ENCODE measurements around the gene BTN2A1. TPM values are rescaled to one million over a fixed set of nuclear protein-coding genes. Genes with fewer than 3 reads are reported as not detected.

BTN2A1 gene
- total and polyA plus RNA-seq, 10 of the 15 experiments (the other 5 are each of a cell fraction or from before 2014, with no cell fraction given): 8.2 to 28.0 (median 15.8) TPM

GRCh38 chr6:26457806-26458688 is at the start of gene BTN2A1 (continued):
- TF ChIP-seq E2F8 (IDR thresholded peaks at IDR 0.05; ENCODE audit: low read depth, partially characterized antibody) (no peak), TAF1 (IDR thresholded peaks at IDR 0.05; ENCODE audit: borderline replicate concordance, low read depth, low read length) (0 out of 2 replicates have a peak, but pooled peaks have one; percentile 24), MEF2A (IDR thresholded peaks at IDR 0.05; ENCODE audit: insufficient read depth, low read depth, low read length) (no peak), MTA3 (IDR thresholded peaks at IDR 0.05; ENCODE audit: borderline replicate concordance, low read length) (no peak), IRF3 (IDR thresholded peaks at IDR 0.05) (peak; percentile 46; the same call in 1 of the 2 replicates), POU2F2 (IDR thresholded peaks at IDR 0.05; ENCODE audit: borderline replicate concordance, low read depth, low read length) (no peak; the same call in 2 of the 3 replicates), SMAD1 (IDR thresholded peaks at IDR 0.05; ENCODE audit: low read depth, partially characterized antibody) (no peak), ZNF384 (IDR thresholded peaks at IDR 0.05; ENCODE audit: borderline replicate concordance, low read depth, low read length) (no peak), PRDM15 (CRISPR knock-in tag; IDR thresholded peaks at IDR 0.05) (no peak), RELB (IDR thresholded peaks at IDR 0.05; ENCODE audit: low read depth) (peak; percentile 75; the same call in 1 of the 2 replicates), TCF7 (IDR thresholded peaks at IDR 0.05; ENCODE audit: borderline replicate concordance) (no peak), IKZF2 (IDR thresholded peaks at IDR 0.05) (peak; percentile 77 to 87), ESRRA (IDR thresholded peaks at IDR 0.05; ENCODE audit: low read length) (no peak), ZNF592 (IDR thresholded peaks at IDR 0.05) (no peak)

Data from GM12878 (cell line).